Naive thymus-derived CD8-positive, alpha-beta T cell (primary cell): ENCODE measurements around the gene DHRS4L2. TPM values are rescaled to one million over a fixed set of nuclear protein-coding genes. Genes with fewer than 3 reads are reported as not detected.
"Not testable (repeated sequence)": the region's sequence is repeated elsewhere in the genome, so short reads cannot be mapped to it uniquely, and the experiment has no call there.

Source experiments
- ATAC-seq, 2 donors: fragments of 150-1000 bp; cut with Tn5 transposase in 1 of 2; sonication (Bioruptor Pico), chemical (Tn5 transposase) in 1 of 2; 1 replicate in 1 of 2; 2 replicates in 1 of 2; pipeline ENCODE4 v1.10.0; 2021; ENCODE audit warnings: mild to moderate bottlenecking in 2 of 2, moderate library complexity in 2 of 2
- POLR2A ChIA-PET: fragments of 350-600 bp; sonication (Branson Sonifier 250); formaldehyde crosslinking; loops from one replicate; lab custom pipeline; 2021; ENCODE audit warnings: antibody characterized with exemption; lab: Charles Lee
- DNase-seq, 10 donors: peaks; one replicate each; pipeline versions ENCODE4 v3.0.0 to v3.0.0-alpha.2; 2020 to 2022
- H3K27ac Mint-ChIP-seq, 10 donors: one replicate each; pipeline ENCODE4 v1.8.0; 2020 to 2022; ENCODE audit warnings: mild to moderate bottlenecking in 10 of 10, mixed read lengths in 10 of 10, moderate library complexity in 4 of 10, inconsistent platforms in 1 of 10
- H3K27me3 Mint-ChIP-seq, 5 donors: one replicate each; pipeline ENCODE4 v1.8.0; 2021 to 2022; ENCODE audit warnings: mixed read lengths in 5 of 5
- H3K36me3 Mint-ChIP-seq, 3 donors: one replicate each; pipeline ENCODE4 v1.8.0; 2020 to 2022; ENCODE audit warnings: mixed read lengths in 3 of 3, mild to moderate bottlenecking in 2 of 3, inconsistent platforms in 1 of 3
- H3K4me1 Mint-ChIP-seq, 4 donors: one replicate each; pipeline ENCODE4 v1.8.0; 2021 to 2022; ENCODE audit warnings: mixed read lengths in 4 of 4
- H3K4me3 Mint-ChIP-seq, 10 donors: one replicate each; pipeline ENCODE4 v1.8.0; 2020 to 2022; ENCODE audit warnings: mild to moderate bottlenecking in 10 of 10, mixed read lengths in 10 of 10, moderate library complexity in 6 of 10, inconsistent platforms in 1 of 10
- H3K9me3 Mint-ChIP-seq, 9 donors: one replicate each; pipeline ENCODE4 v1.8.0; 2020 to 2022; ENCODE audit warnings: mixed read lengths in 9 of 9, mild to moderate bottlenecking in 3 of 9, inconsistent platforms in 1 of 9, moderate library complexity in 1 of 9
- polyA plus RNA-seq, 3 donors: library from polyadenylated mRNA; unstranded; fragments of 300-500 nt; fragmentation: Illumina TruSeq; gene quantifications; one replicate each; pipeline ENCODE4 v1.2.3, GENCODE V29; 2021
- total RNA-seq, 8 experiments: library from RNA in 2 of 8; stranded (reverse) in 2 of 8; gene quantifications; one replicate each; pipeline ENCODE4 v1.2.3 and lab custom pipeline; 2021 to 2026

DHRS4L2 gene
- total RNA-seq: 10 to 100 TPM; 15.1 to 17.3 TPM
- polyA plus RNA-seq: 10 to 100 TPM; 10.9 to 24.0 (median 21.2) TPM
- 5.4 to 8.1 (median 7.1) reads per million in 6 experiments for total RNA-seq (lab: John Stamatoyannopoulos, UW)

- POLR2A ChIA-PET, H3K36me3 Mint-ChIP-seq, H3K9me3 Mint-ChIP-seq, H3K27me3 Mint-ChIP-seq: not testable (repeated sequence)
- peak within 1 kb of the TSS; percentile 66 to 87 (median 80) for H3K4me3 Mint-ChIP-seq
- peak; percentile 35 to 76 (median 60) for DNase-seq
- peak within 1 kb of the TSS; percentile 66 to 91 (median 81) for H3K27ac Mint-ChIP-seq
- ATAC-seq: peak; percentile 94 to 97
- peaks cover 4 to 30% (median 25%) of the 10 kb centered on the region in 4 donors for H3K4me1 Mint-ChIP-seq
These were observed at the start of gene DHRS4L2 for GRCh38 chr14:23988607-23989363. Gene DHRS4L2, plus strand, starts transcription at chr14:23988929. Its CDS starts 19 bp downstream, at chr14:23988948.

GRCh38 chr14:23939607-23940326 lies 49.0 kb upstream of the DHRS4L2 start:
- Mint-ChIP-seq H3K27ac (peak overlapping the region in 2 of 10 donors; percentile 13 to 75), H3K36me3 (peaks cover 0 to 12% (median 11%) of the 10 kb centered on the region in 3 donors), H3K4me1 (peaks cover 10 to 15% (median 13%) of the 10 kb centered on the region in 4 donors), H3K9me3 (no peaks in the 10 kb centered on the region), H3K4me3 (no peak overlapping the region), H3K27me3 (no peaks in the 10 kb centered on the region)
- DNase-seq: no peak
- ATAC-seq: no peak
- POLR2A ChIA-PET: no interaction called here

GRCh38 chr14:23941230-23941629 lies 47.5 kb upstream of the DHRS4L2 start:
- ATAC-seq: no peak
- no peaks in the 10 kb centered on the region for H3K9me3 Mint-ChIP-seq
- DNase-seq: no peak
- POLR2A ChIA-PET: no interaction called here
- no peaks in the 10 kb centered on the region for H3K27me3 Mint-ChIP-seq
- H3K4me3 Mint-ChIP-seq: no peak overlapping the region
- H3K36me3 Mint-ChIP-seq: peaks cover 0 to 12% (median 11%) of the 10 kb centered on the region in 3 donors
- no peak overlapping the region for H3K27ac Mint-ChIP-seq
- H3K4me1 Mint-ChIP-seq: peaks cover 13 to 20% (median 20%) of the 10 kb centered on the region in 4 donors

- no peak for DNase-seq
- Mint-ChIP-seq H3K27me3 (no peaks in the 10 kb centered on the region), H3K27ac (no peak overlapping the region), H3K4me3 (no peak overlapping the region), H3K36me3 (peaks cover 0 to 12% (median 11%) of the 10 kb centered on the region in 3 donors), H3K4me1 (peaks cover 18 to 24% (median 23%) of the 10 kb centered on the region in 4 donors), H3K9me3 (no peaks in the 10 kb centered on the region)
- no peak for ATAC-seq
- POLR2A ChIA-PET: no interaction called here
These were observed 47.1 kb upstream of the DHRS4L2 start for GRCh38 chr14:23941669-23942068.

- ATAC-seq (no peak), DNase-seq (no peak)
- H3K9me3 Mint-ChIP-seq: no peaks in the 10 kb centered on the region
- H3K27ac Mint-ChIP-seq: no peak overlapping the region
- H3K4me3 Mint-ChIP-seq: no peak overlapping the region
- POLR2A ChIA-PET: no interaction called here
- no peaks in the 10 kb centered on the region for H3K27me3 Mint-ChIP-seq
- peaks cover 0 to 12% (median 11%) of the 10 kb centered on the region in 3 donors for H3K36me3 Mint-ChIP-seq
- peaks cover 25 to 31% (median 29%) of the 10 kb centered on the region in 4 donors for H3K4me1 Mint-ChIP-seq
These were observed 46.1 kb upstream of the DHRS4L2 start for GRCh38 chr14:23942587-23942986.

GRCh38 chr14:23949069-23949468 lies 39.7 kb upstream of the DHRS4L2 start:
- H3K27ac Mint-ChIP-seq, H3K4me3 Mint-ChIP-seq, DNase-seq, POLR2A ChIA-PET, H3K9me3 Mint-ChIP-seq, ATAC-seq, H3K27me3 Mint-ChIP-seq: not testable (repeated sequence)
- Mint-ChIP-seq H3K4me1 (peaks cover 26 to 62% (median 55%) of the 10 kb centered on the region in 4 donors), H3K36me3 (peaks cover 0 to 10% (median 0%) of the 10 kb centered on the region in 3 donors)

- POLR2A ChIA-PET: interaction anchor here (0.7 kb wide), 1 partner anchor 18 kb away, joined by 3 read pairs; no protein-coding TSS in a partner anchor
- Mint-ChIP-seq H3K36me3 (peaks cover 0 to 8% (median 3%) of the 10 kb centered on the region in 3 donors), H3K27me3 (no peaks in the 10 kb centered on the region), H3K27ac (peak overlapping the region in 2 of 10 donors; percentile 14 to 68), H3K4me3 (no peak overlapping the region), H3K4me1 (peaks cover 26 to 61% (median 56%) of the 10 kb centered on the region in 4 donors), H3K9me3 (peaks cover 0 to 5% (median 0%) of the 10 kb centered on the region in 9 donors)
- ATAC-seq (no peak), DNase-seq (no peak)
These were observed 38.2 kb upstream of the DHRS4L2 start for GRCh38 chr14:23950411-23951135.

GRCh38 chr14:23951136-23951466 lies 37.6 kb upstream of the DHRS4L2 start:
- peaks cover 0 to 10% (median 8%) of the 10 kb centered on the region in 3 donors for H3K36me3 Mint-ChIP-seq
- H3K4me3 Mint-ChIP-seq, POLR2A ChIA-PET, DNase-seq, H3K27me3 Mint-ChIP-seq, H3K9me3 Mint-ChIP-seq, ATAC-seq: not testable (repeated sequence)
- peak overlapping the region in 3 of 10 donors; percentile 14 to 68 (median 56) for H3K27ac Mint-ChIP-seq
- peaks cover 20 to 56% (median 54%) of the 10 kb centered on the region in 4 donors for H3K4me1 Mint-ChIP-seq

GRCh38 chr14:23951590-23952201 lies 37.0 kb upstream of the DHRS4L2 start:
- Mint-ChIP-seq H3K4me3 (peak overlapping the region in 4 of 10 donors; percentile 3 to 91 (median 40)), H3K9me3 (peaks cover 0 to 5% (median 0%) of the 10 kb centered on the region in 9 donors), H3K27ac (peak overlapping the region in 4 of 10 donors; percentile 22 to 62 (median 54)), H3K27me3 (no peaks in the 10 kb centered on the region), H3K4me1 (peaks cover 18 to 50% (median 48%) of the 10 kb centered on the region in 4 donors), H3K36me3 (peaks cover 0 to 13% (median 13%) of the 10 kb centered on the region in 3 donors)
- no peak for ATAC-seq
- no peak for DNase-seq
- POLR2A ChIA-PET: no interaction called here

- ATAC-seq: peak in 1 of 2 donors; percentile 2
- H3K9me3 Mint-ChIP-seq, H3K27me3 Mint-ChIP-seq, DNase-seq: not testable (repeated sequence)
- peaks cover 16 to 40% (median 36%) of the 10 kb centered on the region in 4 donors for H3K4me1 Mint-ChIP-seq
- peaks cover 0 to 22% (median 11%) of the 10 kb centered on the region in 3 donors for H3K36me3 Mint-ChIP-seq
- peak overlapping the region; percentile 91 to 100 (median 98) for H3K4me3 Mint-ChIP-seq
- POLR2A ChIA-PET: interaction anchor here (0.9 kb wide), 1 partner anchor 289 kb away, joined by 4 read pairs; the partner anchor contains the start of gene TINF2
- peak overlapping the region; percentile 75 to 98 (median 92) for H3K27ac Mint-ChIP-seq
These were observed 35.6 kb upstream of the DHRS4L2 start for GRCh38 chr14:23953116-23953463.

- peak within 1 kb of the TSS; percentile 91 to 100 (median 98) for H3K4me3 Mint-ChIP-seq
- peak within 1 kb of the TSS; percentile 80 to 98 (median 92) for H3K27ac Mint-ChIP-seq
- peaks cover 16 to 38% (median 31%) of the 10 kb centered on the region in 4 donors for H3K4me1 Mint-ChIP-seq
- H3K27me3 Mint-ChIP-seq: no peaks in the 10 kb centered on the region
- peak; percentile 75 to 92 (median 80) for DNase-seq
- POLR2A ChIA-PET: interaction anchor here (0.9 kb wide), 1 partner anchor 289 kb away, joined by 4 read pairs; the partner anchor contains the start of gene TINF2
- peaks cover 0 to 25% (median 10%) of the 10 kb centered on the region in 3 donors for H3K36me3 Mint-ChIP-seq
- ATAC-seq: peak; percentile 94 to 96
- H3K9me3 Mint-ChIP-seq: peaks cover 0 to 5% (median 0%) of the 10 kb centered on the region in 9 donors
These were observed 35.1 kb upstream of the DHRS4L2 start, which contains the start of gene DHRS4 for GRCh38 chr14:23953464-23954278. Gene DHRS4, plus strand, starts transcription at chr14:23953770. Its CDS starts 19 bp downstream, at chr14:23953789.
